Spinal cord (tissue), 10 donors: ENCODE measurements around the gene TCF4. TPM values are rescaled to one million over a fixed set of nuclear protein-coding genes. Genes with fewer than 3 reads are reported as not detected.

Source experiments
- DNase-seq, 6 donors: peaks; one replicate each; pipeline versions ENCODE4 v3.0.0 to v3.0.0-alpha.2; 2013 to 2015; ENCODE audit warnings: low spot score in 6 of 6, low read depth in 4 of 6
- H3K27ac ChIP-seq: one replicate; pipeline ENCODE4 v1.5.1; 2013; ENCODE audit warnings: low read depth, low read length, control low read depth
- H3K27me3 ChIP-seq: one replicate; pipeline ENCODE4 v1.6.1; 2013; ENCODE audit warnings: low read length; ENCODE audit not compliant: control insufficient read depth, insufficient read depth
- H3K36me3 ChIP-seq: one replicate; pipeline ENCODE4 v1.6.1; 2013; ENCODE audit warnings: low read length; ENCODE audit not compliant: control insufficient read depth, insufficient read depth
- H3K4me1 ChIP-seq: one replicate; pipeline ENCODE4 v1.6.1; 2013; ENCODE audit warnings: low read length; ENCODE audit not compliant: control insufficient read depth, insufficient read depth
- H3K4me3 ChIP-seq: one replicate; pipeline ENCODE4 v1.5.1; 2013; ENCODE audit warnings: low read depth, low read length, control low read depth
- H3K9me3 ChIP-seq: one replicate; pipeline ENCODE4 v1.6.1; 2013; ENCODE audit warnings: low read length; ENCODE audit not compliant: control insufficient read depth, insufficient read depth
- WGBS: methylation state at CpG from one replicate; pipeline ENCODE4 v1.1.5; 2013; ENCODE audit warnings: missing lambda C conversion rate; ENCODE audit not compliant: insufficient coverage; 5-methylcytosine and 5-hydroxymethylcytosine counted together
- polyA plus RNA-seq, 2 donors: library from polyadenylated mRNA; unstranded; fragments of 120-200 nt; gene quantifications; one replicate each; pipeline ENCODE4 v1.2.1, GENCODE V29; 2013; ENCODE audit not compliant: insufficient read length in 2 of 2
- total RNA-seq, 2 donors: library from RNA; depleted of rRNA in 1 of 2; stranded (reverse); fragments of 120-200 nt in 1 of 2; fragments of >200 nt in 1 of 2; gene quantifications; one replicate each; pipeline versions ENCODE4 v1.2.3 to v1.2.4, GENCODE V29; 2013 to 2014
- donor health status: healthy.

The TCF4 gene
- total and polyA plus RNA-seq, 4 donors = 57.1 to 234 (median 138) TPM

DNA sequence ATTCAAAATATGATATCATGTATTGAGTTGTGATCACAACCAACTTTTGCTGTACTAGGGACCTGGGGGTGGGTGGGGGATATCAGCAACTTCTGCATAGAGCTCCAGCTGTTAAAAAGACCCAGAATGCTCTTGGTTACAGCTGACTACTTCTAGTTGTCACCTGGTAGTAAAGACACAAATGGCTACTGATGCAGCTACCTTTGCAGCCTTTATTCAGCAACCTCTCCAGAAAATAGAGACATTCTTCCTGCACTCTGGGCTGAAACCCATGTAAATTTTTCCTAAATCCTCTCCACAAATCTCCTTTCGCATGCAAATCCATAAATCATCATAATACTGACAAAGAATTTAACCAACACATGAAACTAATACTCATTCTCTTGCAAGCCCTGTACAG, 238.3 kb downstream of the TCF4 start:
- no peaks in the 10 kb centered on the region for H3K9me3 ChIP-seq
- DNase-seq = no peak
- peaks cover 10% of the 10 kb centered on the region for H3K4me1 ChIP-seq
- peak overlapping the region; percentile 11 for H3K4me3 ChIP-seq
- peak overlapping the region; percentile 88 for H3K27ac ChIP-seq
- 71% methylated on average over 1 of the region's 1 CpG for WGBS
- no peaks in the 10 kb centered on the region for H3K36me3 ChIP-seq
- H3K27me3 ChIP-seq = no peaks in the 10 kb centered on the region

- peak in 2 of 6 donors; percentile 76 to 77 for DNase-seq
- Histone ChIP-seq H3K27me3 (no peaks in the 10 kb centered on the region), H3K36me3 (no peaks in the 10 kb centered on the region), H3K4me3 (peak overlapping the region; percentile 26), H3K4me1 (peaks cover 5% of the 10 kb centered on the region), H3K9me3 (no peaks in the 10 kb centered on the region), H3K27ac (peak overlapping the region; percentile 75)
- 45% methylated on average over 8 of the region's 16 CpGs for WGBS
Observed at GRCh38 chr18:55346961-55347740, 240.8 kb downstream of the TCF4 start.

DNA sequence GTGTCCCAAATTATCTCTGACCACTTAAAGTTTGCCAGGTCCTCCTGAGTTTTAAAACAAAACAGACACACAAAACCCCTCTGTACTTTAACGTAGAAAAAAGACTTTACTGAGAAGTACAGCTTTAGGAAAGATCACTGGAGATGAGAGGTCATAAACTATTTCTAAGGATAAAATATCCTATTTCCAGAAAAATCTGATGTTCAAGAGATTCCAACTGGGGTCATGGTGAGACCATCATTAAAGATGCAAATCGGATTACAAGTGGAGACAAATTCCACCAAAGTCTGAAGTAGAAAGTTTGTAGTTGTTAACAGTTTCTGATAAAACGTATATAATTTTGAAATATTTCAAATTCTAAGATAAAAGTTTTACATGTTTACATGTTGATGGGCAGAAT, 241.6 kb downstream of the TCF4 start:
- peaks cover 5% of the 10 kb centered on the region for H3K4me1 ChIP-seq
- H3K36me3 ChIP-seq = no peaks in the 10 kb centered on the region
- no peaks in the 10 kb centered on the region for H3K27me3 ChIP-seq
- peak overlapping the region; percentile 75 for H3K27ac ChIP-seq
- no CpG with 5 or more reads among the region's 3 CpGs for WGBS
- no peaks in the 10 kb centered on the region for H3K9me3 ChIP-seq
- DNase-seq = no peak
- no peak overlapping the region for H3K4me3 ChIP-seq

DNA sequence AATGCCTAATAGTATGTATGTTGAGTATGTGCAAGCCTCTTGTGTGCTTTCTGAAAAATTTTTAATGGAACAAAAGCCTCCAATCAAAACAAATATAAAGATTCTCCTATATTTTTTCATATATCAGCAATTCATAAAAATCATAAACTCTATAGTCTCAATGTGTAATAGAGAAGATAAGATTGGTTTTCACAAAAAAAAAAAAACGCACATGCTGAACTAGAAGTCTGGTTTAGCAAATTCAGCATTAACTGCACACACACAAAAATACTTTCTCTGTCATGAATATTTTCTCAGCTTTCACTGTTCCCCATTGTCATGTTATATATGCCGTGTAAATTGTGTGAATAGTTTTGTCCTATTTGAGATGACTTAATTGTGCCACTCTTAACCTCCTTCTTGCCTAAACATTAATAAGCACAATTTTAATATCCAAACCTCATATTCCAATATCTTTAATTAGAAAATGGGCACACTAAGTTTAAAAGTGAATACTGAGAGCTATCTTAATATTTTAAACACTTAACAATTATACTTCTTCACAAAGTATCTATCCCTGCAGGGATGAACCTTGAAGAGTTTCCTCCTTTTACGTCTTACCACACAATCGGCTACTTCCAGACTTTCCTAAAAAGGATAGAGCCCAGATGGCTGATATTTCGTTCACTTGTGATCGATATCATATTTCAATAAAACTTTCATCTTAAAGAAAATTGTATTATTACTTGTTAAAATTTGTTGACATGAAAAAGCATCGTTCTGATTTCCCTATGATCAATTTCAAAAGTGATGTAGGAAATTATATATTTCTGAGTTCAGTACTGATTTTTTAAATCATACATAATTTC, 242.7 kb downstream of the TCF4 start:
- no peak for DNase-seq

DNA sequence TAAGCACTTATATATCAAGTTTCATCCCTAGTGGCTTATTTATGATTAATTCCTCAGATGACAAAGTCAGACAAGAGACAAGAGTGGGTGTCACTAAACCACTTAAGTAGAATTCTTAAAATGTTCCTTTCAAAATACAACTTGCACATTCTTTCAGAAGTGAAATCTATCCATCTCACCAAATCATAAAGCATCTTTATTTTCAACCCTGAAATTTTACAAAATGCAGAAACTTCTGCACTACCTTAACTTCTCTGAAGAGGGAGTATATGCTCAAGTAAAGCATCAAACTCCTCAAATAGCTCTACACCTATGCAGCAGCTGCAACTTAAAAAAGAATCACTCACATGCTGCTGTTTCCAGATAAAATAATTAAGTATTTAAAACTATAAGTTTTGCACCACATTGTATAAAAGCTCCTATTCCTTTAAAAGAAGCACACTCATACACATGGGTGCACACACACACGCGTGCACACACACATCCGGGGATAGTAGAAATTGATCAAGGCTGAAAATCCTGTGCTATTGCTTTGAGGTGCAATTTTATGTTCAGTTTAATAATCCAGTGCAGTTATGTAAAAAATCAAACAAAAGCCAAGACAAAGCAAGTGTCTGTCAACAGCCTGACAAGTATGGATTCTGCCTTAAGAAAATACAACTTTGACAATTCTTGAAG, 244.5 kb downstream of the TCF4 start:
- no peaks in the 10 kb centered on the region for H3K27me3 ChIP-seq
- DNase-seq = peak in 2 of 6 donors; percentile 77 to 88
- H3K27ac ChIP-seq = peak overlapping the region; percentile 25
- no peaks in the 10 kb centered on the region for H3K9me3 ChIP-seq
- H3K36me3 ChIP-seq = no peaks in the 10 kb centered on the region
- H3K4me3 ChIP-seq = no peak overlapping the region
- WGBS = no CpG with 5 or more reads among the region's 3 CpGs
- peaks cover 8% of the 10 kb centered on the region for H3K4me1 ChIP-seq

More for the DNA sequence above, 242.7 kb downstream of the TCF4 start:
- no CpG with 5 or more reads among the region's 7 CpGs for WGBS
- H3K36me3 ChIP-seq = no peaks in the 10 kb centered on the region
- H3K27ac ChIP-seq = no peak overlapping the region
- H3K4me1 ChIP-seq = peaks cover 5% of the 10 kb centered on the region
- no peak overlapping the region for H3K4me3 ChIP-seq
- no peaks in the 10 kb centered on the region for H3K27me3 ChIP-seq
- H3K9me3 ChIP-seq = no peaks in the 10 kb centered on the region

- H3K4me1 ChIP-seq = peaks cover 9% of the 10 kb centered on the region
- no peaks in the 10 kb centered on the region for H3K9me3 ChIP-seq
- DNase-seq = no peak
- H3K27ac ChIP-seq = no peak overlapping the region
- no peak overlapping the region for H3K4me3 ChIP-seq
- H3K27me3 ChIP-seq = no peaks in the 10 kb centered on the region
- 60% methylated on average over 1 of the region's 2 CpGs for WGBS
- H3K36me3 ChIP-seq = no peaks in the 10 kb centered on the region
Observed at GRCh38 chr18:55340998-55341397, 247.0 kb downstream of the TCF4 start.

- 58% methylated on average over 3 of the region's 7 CpGs for WGBS
- Histone ChIP-seq H3K36me3 (no peaks in the 10 kb centered on the region), H3K9me3 (no peaks in the 10 kb centered on the region), H3K27ac (peak overlapping the region; percentile 92), H3K4me3 (no peak overlapping the region), H3K4me1 (peaks cover 9% of the 10 kb centered on the region), H3K27me3 (no peaks in the 10 kb centered on the region)
- DNase-seq = no peak
Observed at GRCh38 chr18:55339990-55340389, 248.0 kb downstream of the TCF4 start.

GRCh38 chr18:55338978-55339650, 248.9 kb downstream of the TCF4 start:
- no peaks in the 10 kb centered on the region for H3K9me3 ChIP-seq
- peak overlapping the region; percentile 92 for H3K27ac ChIP-seq
- peak in 2 of 6 donors; percentile 66 to 80 for DNase-seq
- WGBS = 9% methylated on average over 3 of the region's 8 CpGs
- no peak overlapping the region for H3K4me3 ChIP-seq
- peaks cover 9% of the 10 kb centered on the region for H3K4me1 ChIP-seq
- no peaks in the 10 kb centered on the region for H3K27me3 ChIP-seq
- no peaks in the 10 kb centered on the region for H3K36me3 ChIP-seq

GRCh38 chr18:55337908-55338521, 250.0 kb downstream of the TCF4 start:
- Histone ChIP-seq H3K27me3 (no peaks in the 10 kb centered on the region), H3K4me3 (peak overlapping the region; percentile 16), H3K36me3 (no peaks in the 10 kb centered on the region), H3K27ac (peak overlapping the region; percentile 92), H3K9me3 (no peaks in the 10 kb centered on the region), H3K4me1 (peaks cover 9% of the 10 kb centered on the region)
- DNase-seq = peak in 2 of 6 donors; percentile 88 to 92
- WGBS = 20% methylated on average over 7 of the region's 13 CpGs
